Mesenchymal stem cell (in vitro differentiated cells and primary cell): Measurements from ENCODE around the gene IRF2BPL.

Experiments
- DNase-seq: peaks from one replicate; pipeline ENCODE4 v3.0.0-alpha.2; 2013
- H2AFZ ChIP-seq: one replicate; pipeline ENCODE4 v1.6.1; 2013; ENCODE audit warnings: low read depth, mild to moderate bottlenecking, control low read depth, inconsistent platforms, low read length, moderate library complexity
- H2AK5ac ChIP-seq: 2 replicates; pipeline ENCODE4 v1.6.1; 2013; ENCODE audit warnings: low read length, moderate library complexity, mild to moderate bottlenecking, inconsistent platforms; ENCODE audit not compliant: severe bottlenecking
- H2BK120ac ChIP-seq: one replicate; pipeline ENCODE4 v1.6.1; 2013; ENCODE audit warnings: low read depth, mild to moderate bottlenecking, inconsistent platforms, low read length, moderate library complexity
- H2BK12ac ChIP-seq, 2 experiments: one replicate each; pipeline ENCODE4 v1.6.1; 2013; ENCODE audit warnings: inconsistent platforms in 2 of 2, low read length in 2 of 2, mild to moderate bottlenecking in 2 of 2, moderate library complexity in 2 of 2, control low read depth in 1 of 2
- H2BK15ac ChIP-seq: one replicate; pipeline ENCODE4 v1.6.1; 2013; ENCODE audit warnings: mild to moderate bottlenecking, low read depth, inconsistent platforms; ENCODE audit not compliant: poor library complexity, severe bottlenecking
- H2BK5ac ChIP-seq: 2 replicates; pipeline ENCODE4 v1.6.1; 2013; ENCODE audit warnings: low read depth, mild to moderate bottlenecking, low read length, control low read depth, inconsistent platforms; ENCODE audit not compliant: poor library complexity, severe bottlenecking
- H3K14ac ChIP-seq, 2 experiments: one replicate each; pipeline ENCODE4 v1.6.1; 2013; ENCODE audit warnings: inconsistent platforms in 2 of 2, low read length in 2 of 2, control low read depth in 1 of 2, mild to moderate bottlenecking in 1 of 2, moderate library complexity in 1 of 2
- H3K18ac ChIP-seq, 2 experiments: one replicate each; pipeline ENCODE4 v1.6.1; 2013; ENCODE audit warnings: inconsistent platforms in 2 of 2, low read length in 2 of 2, control low read depth in 1 of 2, low read depth in 1 of 2, mild to moderate bottlenecking in 1 of 2
- H3K23ac ChIP-seq, 2 experiments: one replicate each; pipeline ENCODE4 v1.6.1; 2013; ENCODE audit warnings: inconsistent platforms in 2 of 2, low read length in 2 of 2, mild to moderate bottlenecking in 2 of 2, moderate library complexity in 2 of 2, control low read depth in 1 of 2
- H3K27ac ChIP-seq: 2 replicates; pipeline ENCODE4 v1.5.1; 2013; ENCODE audit warnings: mild to moderate bottlenecking, moderate library complexity, low read length, control low read depth, inconsistent platforms; ENCODE audit not compliant: poor library complexity, severe bottlenecking
- H3K27me3 ChIP-seq, 2 experiments: 2 replicates each; pipeline versions ENCODE4 v1.6.1 to v1.7.0; 2013; ENCODE audit warnings: low read length in 2 of 2, mild to moderate bottlenecking in 2 of 2, moderate library complexity in 2 of 2, control low read depth in 1 of 2, inconsistent platforms in 1 of 2; ENCODE audit not compliant: control insufficient read depth in 1 of 2, insufficient read depth in 1 of 2
- H3K36me3 ChIP-seq, 2 experiments: 2 replicates each; pipeline versions ENCODE4 v1.6.1 to v1.7.0; 2013; ENCODE audit warnings: low read length in 2 of 2, control low read depth in 1 of 2, inconsistent platforms in 1 of 2, low read depth in 1 of 2, mild to moderate bottlenecking in 1 of 2; ENCODE audit not compliant: insufficient read depth in 2 of 2, control insufficient read depth in 1 of 2
- H3K4ac ChIP-seq, 2 experiments: one replicate each; pipeline ENCODE4 v1.6.1; 2013; ENCODE audit warnings: inconsistent platforms in 2 of 2, low read length in 2 of 2, mild to moderate bottlenecking in 2 of 2, moderate library complexity in 2 of 2, control low read depth in 1 of 2, low read depth in 1 of 2
- H3K4me1 ChIP-seq: 2 replicates; pipeline ENCODE4 v1.6.1; 2013; ENCODE audit warnings: low read depth, low read length, control low read depth; ENCODE audit not compliant: control insufficient read depth, insufficient read depth
- H3K4me2 ChIP-seq: 2 replicates; pipeline ENCODE4 v1.6.1; 2013; ENCODE audit warnings: low read length, mild to moderate bottlenecking, inconsistent platforms; ENCODE audit not compliant: poor library complexity, severe bottlenecking
- H3K4me3 ChIP-seq, 2 experiments: 2 replicates each; pipeline versions ENCODE4 v1.5.1 to v1.7.0; 2013; ENCODE audit warnings: low read length in 2 of 2, mild to moderate bottlenecking in 2 of 2, control low read depth in 1 of 2, low read depth in 1 of 2; ENCODE audit not compliant: insufficient read depth in 1 of 2
- H3K79me1 ChIP-seq: replicated peaks from 2 replicates; pipeline ENCODE4 v1.6.1; 2013; ENCODE audit warnings: mild to moderate bottlenecking, control low read depth, low read length, inconsistent platforms; ENCODE audit not compliant: poor library complexity, severe bottlenecking
- H3K9ac ChIP-seq: 2 replicates; pipeline ENCODE4 v1.7.0; 2013; ENCODE audit warnings: mild to moderate bottlenecking, low read length, moderate library complexity
- H3K9me3 ChIP-seq: 2 replicates; pipeline ENCODE4 v1.7.0; 2013; ENCODE audit warnings: mild to moderate bottlenecking, low read length; ENCODE audit not compliant: control insufficient read depth
- H4K8ac ChIP-seq: one replicate; pipeline ENCODE4 v1.6.1; 2013; ENCODE audit warnings: inconsistent platforms, mild to moderate bottlenecking, low read length, moderate library complexity
- H4K91ac ChIP-seq: one replicate; pipeline ENCODE4 v1.6.1; 2013; ENCODE audit warnings: mild to moderate bottlenecking, low read length, inconsistent platforms
- WGBS: methylation state at CpG from one replicate; pipeline ENCODE4 v1.1.7; 2013; ENCODE audit warnings: mixed read lengths; 5-methylcytosine and 5-hydroxymethylcytosine counted together

The IRF2BPL gene

DNA sequence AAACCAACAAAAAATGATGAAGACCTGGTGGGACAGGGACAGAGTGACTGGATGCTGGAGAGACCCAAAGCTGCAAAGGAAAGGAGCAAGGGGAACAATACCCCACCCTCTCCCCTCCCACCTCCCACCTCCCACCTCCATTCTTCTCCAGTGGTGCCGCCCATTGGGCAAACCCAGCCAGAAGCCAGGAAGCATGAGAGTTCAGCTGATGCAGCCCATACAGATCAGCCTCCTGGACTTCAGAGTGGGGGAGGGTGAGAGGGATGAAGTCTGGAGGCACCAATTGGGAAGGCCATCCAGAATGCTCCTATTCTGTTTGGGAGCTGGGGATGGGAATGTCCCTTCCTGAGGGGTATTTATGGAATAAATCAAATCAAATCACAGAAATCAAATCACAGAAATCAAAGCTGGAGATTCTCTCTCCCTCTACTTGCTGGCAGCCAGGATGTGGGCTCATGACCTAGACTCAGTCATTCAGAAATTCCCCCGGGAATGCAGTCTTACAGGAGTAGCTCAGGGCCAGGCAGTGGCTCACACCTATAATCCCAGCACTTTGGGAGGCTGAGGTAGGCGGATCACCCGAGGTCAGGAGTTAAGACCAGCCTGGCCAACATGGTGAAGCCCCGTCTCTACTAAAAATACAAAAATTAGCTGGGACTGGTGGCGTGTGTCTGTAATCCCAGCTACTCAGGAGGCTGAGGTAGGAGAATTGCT, 31.1 kb downstream of the IRF2BPL start:
- no peak overlapping the region for H3K18ac ChIP-seq
- no peak overlapping the region for H3K23ac ChIP-seq
- peaks cover 48% of the 10 kb centered on the region for H3K4me1 ChIP-seq
- H3K27ac ChIP-seq: peak overlapping the region; percentile 28
- H2BK15ac ChIP-seq: no peak overlapping the region
- no peak overlapping the region for H4K91ac ChIP-seq
- H4K8ac ChIP-seq: no peak overlapping the region
- no peak overlapping the region for H2AFZ ChIP-seq
- no peak overlapping the region for H3K4me2 ChIP-seq
- WGBS: 71% methylated on average over 5 of the region's 6 CpGs
- H2BK5ac ChIP-seq: no peak overlapping the region
- H2BK120ac ChIP-seq: no peak overlapping the region
- no peak overlapping the region for H3K14ac ChIP-seq
- no peaks in the 10 kb centered on the region for H3K9me3 ChIP-seq
- no peak overlapping the region for H2BK12ac ChIP-seq
- peak overlapping the region; percentile 83 for H2AK5ac ChIP-seq
- H3K4ac ChIP-seq: no peak overlapping the region
- no peaks in the 10 kb centered on the region for H3K79me1 ChIP-seq
- H3K9ac ChIP-seq: no peak overlapping the region
- no peaks in the 10 kb centered on the region for H3K36me3 ChIP-seq
- H3K4me3 ChIP-seq: no peak overlapping the region
- DNase-seq: no peak
- no peaks in the 10 kb centered on the region for H3K27me3 ChIP-seq

DNA sequence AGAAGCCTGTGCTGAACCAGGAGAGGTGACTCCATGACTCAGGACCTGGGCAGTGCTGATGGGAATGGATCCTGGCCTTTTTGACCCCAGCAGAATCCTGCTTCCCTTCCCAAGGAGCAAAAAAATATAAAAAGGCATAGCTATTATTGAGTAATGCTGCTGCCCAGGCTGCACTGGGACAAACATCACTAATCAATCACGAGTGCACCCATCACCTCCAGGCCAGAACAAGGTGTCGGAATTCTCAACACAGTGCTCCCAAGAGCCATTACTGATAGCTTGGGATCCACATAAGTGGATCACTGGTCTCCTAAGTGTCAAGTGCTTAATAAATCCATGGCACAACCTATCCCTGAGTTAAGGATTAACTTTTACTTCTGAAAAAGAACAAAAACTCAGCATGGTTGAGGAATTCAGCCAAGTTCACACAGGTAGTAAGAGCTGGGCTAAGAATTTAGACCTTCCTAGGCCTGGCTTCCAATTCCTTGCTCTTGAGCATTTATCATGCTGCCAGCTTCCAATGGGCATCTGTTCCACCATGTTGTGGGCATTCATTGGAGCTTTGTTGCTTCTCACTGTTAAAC, 31.9 kb downstream of the IRF2BPL start:
- Histone ChIP-seq H3K4me2 (no peak overlapping the region), H4K91ac (no peak overlapping the region), H4K8ac (no peak overlapping the region), H3K14ac (no peak overlapping the region), H2AK5ac (peak overlapping the region; percentile 25), H3K4me3 (no peak overlapping the region), H3K36me3 (no peaks in the 10 kb centered on the region), H3K4me1 (peaks cover 48% of the 10 kb centered on the region), H2BK120ac (no peak overlapping the region), H3K18ac (no peak overlapping the region), H2AFZ (no peak overlapping the region), H3K27ac (peak overlapping the region; percentile 28), H2BK15ac (no peak overlapping the region), H3K9ac (no peak overlapping the region), H3K4ac (no peak overlapping the region), H3K27me3 (no peaks in the 10 kb centered on the region), H3K9me3 (no peaks in the 10 kb centered on the region), H2BK5ac (no peak overlapping the region), H3K79me1 (no peaks in the 10 kb centered on the region), H3K23ac (no peak overlapping the region), H2BK12ac (no peak overlapping the region)
- no peak for DNase-seq
- 84% methylated on average over 2 of the region's 2 CpGs for WGBS

DNA sequence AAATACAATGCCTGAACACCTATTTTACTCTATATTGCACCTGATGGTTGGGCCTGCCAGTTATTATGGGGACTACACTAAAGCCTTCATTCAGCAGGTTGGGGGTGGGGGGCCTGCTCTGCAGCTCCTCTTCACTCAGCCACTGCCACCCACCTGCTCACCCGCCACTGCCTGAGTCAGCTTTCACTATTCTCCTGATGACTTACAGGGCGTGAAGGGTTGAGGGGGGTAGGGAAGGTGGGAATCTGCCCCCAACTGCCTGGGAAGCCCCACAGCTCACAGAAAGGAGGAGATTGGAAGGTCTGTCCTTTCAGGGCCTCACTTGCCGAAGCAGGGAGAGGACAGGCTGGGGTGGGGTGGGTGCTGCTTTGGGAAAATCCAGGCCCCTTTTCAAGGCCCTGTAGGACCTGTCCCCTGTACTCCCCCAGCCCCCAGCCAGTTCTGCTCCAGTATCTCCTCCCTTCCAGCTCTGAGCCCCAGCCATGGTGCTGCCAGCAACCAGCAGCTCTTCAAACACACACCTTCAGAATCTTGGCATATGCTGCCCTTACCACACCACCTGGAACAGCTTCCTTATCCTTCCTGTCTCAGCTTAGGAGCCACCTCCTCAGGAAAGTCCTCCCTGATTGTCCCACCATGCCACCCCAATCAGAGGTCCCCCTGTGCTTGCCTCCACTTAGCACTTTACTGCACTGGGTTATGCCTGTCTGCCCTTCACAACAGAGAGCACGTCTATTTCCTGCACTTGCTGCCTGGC, 33.1 kb downstream of the IRF2BPL start:
- no peak overlapping the region for H2BK5ac ChIP-seq
- no peak overlapping the region for H3K18ac ChIP-seq
- H3K23ac ChIP-seq: no peak overlapping the region
- H2BK15ac ChIP-seq: no peak overlapping the region
- no peak overlapping the region for H4K8ac ChIP-seq
- WGBS: 70% methylated on average over 3 of the region's 4 CpGs
- no peak overlapping the region for H3K14ac ChIP-seq
- H3K79me1 ChIP-seq: no peaks in the 10 kb centered on the region
- DNase-seq: no peak
- H3K9me3 ChIP-seq: no peaks in the 10 kb centered on the region
- no peak overlapping the region for H3K4me3 ChIP-seq
- H2AFZ ChIP-seq: no peak overlapping the region
- no peak overlapping the region for H2BK12ac ChIP-seq
- no peak overlapping the region for H4K91ac ChIP-seq
- H3K4ac ChIP-seq: no peak overlapping the region
- peak overlapping the region; percentile 49 for H2AK5ac ChIP-seq
- no peak overlapping the region for H3K4me2 ChIP-seq
- H3K36me3 ChIP-seq: no peaks in the 10 kb centered on the region
- H3K27me3 ChIP-seq: no peaks in the 10 kb centered on the region
- H2BK120ac ChIP-seq: no peak overlapping the region
- H3K9ac ChIP-seq: no peak overlapping the region
- H3K27ac ChIP-seq: no peak overlapping the region
- peaks cover 43% of the 10 kb centered on the region for H3K4me1 ChIP-seq

DNA sequence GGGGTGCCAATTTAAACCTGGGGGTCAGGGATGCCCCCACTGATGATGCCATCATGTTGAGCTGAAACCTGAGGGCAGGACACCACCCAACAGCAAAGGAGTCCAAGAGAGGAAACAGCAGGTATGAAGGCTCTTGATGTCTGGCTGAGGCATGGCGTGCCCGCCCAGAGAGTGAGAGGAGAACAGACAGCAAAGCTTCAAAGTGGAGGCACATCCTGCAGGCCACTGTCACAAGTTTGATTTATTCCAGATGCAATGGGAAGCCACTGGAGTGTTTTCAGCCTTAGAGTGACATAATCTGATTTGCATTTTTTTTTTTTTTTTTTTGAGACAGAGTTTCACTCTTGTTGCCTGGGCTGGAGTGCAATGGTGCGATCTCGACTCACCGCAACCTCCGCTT, 34.8 kb downstream of the IRF2BPL start:
- no peak overlapping the region for H3K23ac ChIP-seq
- no peak overlapping the region for H3K9ac ChIP-seq
- H3K18ac ChIP-seq: no peak overlapping the region
- no peaks in the 10 kb centered on the region for H3K79me1 ChIP-seq
- peak overlapping the region; percentile 55 for H4K91ac ChIP-seq
- H2BK15ac ChIP-seq: no peak overlapping the region
- H3K4me1 ChIP-seq: peaks cover 32% of the 10 kb centered on the region
- WGBS: 67% methylated on average over 6 of the region's 6 CpGs
- H3K9me3 ChIP-seq: no peaks in the 10 kb centered on the region
- H3K36me3 ChIP-seq: no peaks in the 10 kb centered on the region
- no peak overlapping the region for H3K4me3 ChIP-seq
- no peak overlapping the region for H3K14ac ChIP-seq
- no peak overlapping the region for H2BK5ac ChIP-seq
- DNase-seq: peak; percentile 45
- no peak overlapping the region for H2BK120ac ChIP-seq
- peak overlapping the region; percentile 48 for H4K8ac ChIP-seq
- no peaks in the 10 kb centered on the region for H3K27me3 ChIP-seq
- H2BK12ac ChIP-seq: peak overlapping the region in 1 of 2 experiments; percentile 11
- no peak overlapping the region for H2AFZ ChIP-seq
- no peak overlapping the region for H3K4me2 ChIP-seq
- no peak overlapping the region for H3K27ac ChIP-seq
- peak overlapping the region in 1 of 2 experiments; percentile 67 for H3K4ac ChIP-seq
- H2AK5ac ChIP-seq: no peak overlapping the region
